GM21423 (cell line): ENCODE measurements around the gene LRRN4.

ENCODE experiments used
- ATAC-seq: cut with Tn5 transposase; IDR thresholded peaks from one replicate; pipeline ENCODE4 v1.9.1; 2021; ENCODE audit warnings: mild to moderate bottlenecking, moderate library complexity; ENCODE audit not compliant: unreplicated experiment

Gene LRRN4

DNA sequence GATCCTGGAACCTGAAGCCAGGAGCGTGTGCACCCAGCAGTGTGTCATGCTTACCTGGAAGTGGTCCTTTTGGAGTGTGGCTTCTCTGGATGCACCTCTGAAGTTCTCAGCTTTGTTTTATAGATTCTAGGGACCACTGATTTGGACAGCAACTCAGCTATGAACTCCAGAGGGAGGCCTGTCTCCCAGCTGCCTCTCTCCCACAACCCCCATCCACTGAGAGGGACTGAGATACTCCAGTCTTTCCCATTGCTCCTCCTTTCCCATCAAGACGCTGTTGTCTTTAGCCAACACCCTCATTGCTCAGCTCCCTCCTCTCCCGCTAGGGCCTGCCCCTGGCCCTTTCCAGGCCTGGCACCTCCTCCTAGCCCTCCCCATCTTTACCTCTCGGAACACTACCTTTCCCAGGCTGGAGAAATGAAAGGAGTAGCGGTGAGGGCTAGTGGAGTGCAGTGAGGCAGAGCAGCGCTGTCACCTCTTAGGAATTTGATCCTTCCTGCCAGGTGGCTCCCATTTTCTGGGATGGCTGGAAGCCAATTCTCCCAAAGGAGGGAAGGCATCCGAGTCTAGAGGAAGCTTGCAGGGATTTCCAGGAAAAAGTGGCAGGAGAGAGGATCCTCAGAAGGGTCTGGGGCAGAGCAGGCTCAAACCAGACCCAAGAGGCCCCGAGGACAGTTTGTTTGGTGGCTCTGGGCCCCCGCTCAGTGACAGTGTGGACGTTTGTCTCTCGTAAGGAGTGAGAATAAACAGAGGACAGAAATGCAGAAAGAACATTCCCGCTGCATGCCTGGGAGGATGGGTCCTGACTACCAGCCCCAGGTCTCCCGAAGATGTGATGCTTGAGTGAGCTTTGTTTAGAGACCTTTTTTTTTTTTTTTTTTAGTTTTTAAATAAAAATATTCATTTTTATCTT, at the start of gene LRRN4:
TSS of gene LRRN4 (minus strand) at position 285 of the 913 bp plus-strand sequence. CDS start 1,261 bp downstream, outside the sequence.
- ATAC-seq = no peak

DNA sequence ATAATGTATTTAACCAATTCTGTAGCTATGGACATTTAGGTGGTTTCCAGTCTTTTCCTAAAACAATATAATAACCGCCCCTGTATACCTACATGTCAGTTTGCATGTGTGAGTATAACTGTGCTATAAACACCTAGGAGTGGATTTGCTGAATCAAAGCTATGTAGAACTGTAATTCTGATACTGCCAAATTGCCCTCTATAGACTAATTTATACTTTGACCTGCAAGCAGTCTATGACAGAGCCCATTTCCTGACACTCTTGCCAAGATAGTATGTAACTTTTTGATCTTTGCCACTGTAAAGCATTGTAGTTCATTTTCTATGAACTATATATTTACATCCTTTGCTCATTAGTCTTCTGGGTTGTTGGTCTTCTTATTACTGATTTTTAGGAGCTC, 49.4 kb upstream of the LRRN4 start:
- no peak for ATAC-seq

DNA sequence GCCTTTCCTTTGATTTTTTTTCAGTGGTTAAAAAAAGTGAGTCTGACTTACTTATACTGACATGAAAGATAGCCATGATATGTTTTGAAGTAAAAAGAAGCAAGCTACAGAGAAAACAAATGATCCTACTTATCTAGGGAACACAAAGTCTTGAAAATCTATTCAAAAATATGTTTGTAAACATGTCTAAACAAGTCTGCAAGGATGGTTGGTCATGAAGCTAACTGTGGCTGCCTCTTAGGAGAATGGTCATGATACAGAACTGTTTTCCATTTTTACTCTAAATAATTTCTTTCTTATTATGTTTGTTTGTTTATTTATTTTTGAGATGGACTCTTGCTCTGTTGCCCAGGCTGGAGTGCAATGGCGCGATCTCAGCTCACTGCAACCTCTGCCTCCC, 47.5 kb upstream of the LRRN4 start:
- no peak for ATAC-seq

- no peak for ATAC-seq
These were observed 46.4 kb upstream of the LRRN4 start for GRCh38 chr20:6100246-6100645.

DNA sequence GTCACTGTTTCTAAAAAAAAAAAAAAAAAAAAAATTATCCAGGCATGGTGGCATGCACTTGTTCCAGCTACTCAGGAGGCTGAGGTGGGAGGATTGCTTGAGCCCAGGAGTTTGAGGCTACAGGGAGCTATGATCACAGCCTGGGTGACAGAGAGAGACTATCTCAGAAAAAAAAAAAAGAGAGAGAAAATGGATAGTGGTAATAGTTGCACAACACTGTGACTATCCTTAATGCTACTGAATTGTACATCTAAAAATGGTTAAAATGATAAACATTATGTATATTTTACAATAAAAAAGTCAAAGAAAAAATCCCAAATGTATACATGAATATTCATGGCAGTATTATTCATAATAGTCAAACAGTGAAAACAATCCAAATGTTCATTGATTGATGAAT, 46.0 kb upstream of the LRRN4 start:
- no peak for ATAC-seq

DNA sequence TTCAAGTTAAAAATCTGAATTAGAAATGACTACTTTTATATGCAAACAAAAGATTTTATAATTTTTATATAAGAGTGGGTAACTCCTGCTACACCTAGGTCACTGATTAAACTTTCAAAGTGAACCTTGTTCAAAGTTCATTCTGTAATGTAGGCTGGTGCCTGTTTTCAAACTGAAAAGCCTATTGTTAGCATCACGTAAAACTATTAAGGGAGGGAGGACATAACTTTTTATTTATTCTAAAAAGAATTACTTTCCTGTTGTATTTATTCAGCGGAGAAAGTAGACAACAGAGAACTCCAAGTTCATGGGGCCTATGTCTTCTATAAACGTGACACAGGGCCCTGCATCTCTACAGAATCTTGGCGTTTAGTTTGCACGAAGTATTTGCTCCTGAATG, 41.5 kb upstream of the LRRN4 start:
- ATAC-seq = no peak

GRCh38 chr20:6094565-6094964, 40.7 kb upstream of the LRRN4 start:
- no peak for ATAC-seq

- no peak for ATAC-seq
These were observed 40.2 kb upstream of the LRRN4 start for GRCh38 chr20:6094063-6094462.

GRCh38 chr20:6091661-6092060, 37.8 kb upstream of the LRRN4 start:
- ATAC-seq = no peak

DNA sequence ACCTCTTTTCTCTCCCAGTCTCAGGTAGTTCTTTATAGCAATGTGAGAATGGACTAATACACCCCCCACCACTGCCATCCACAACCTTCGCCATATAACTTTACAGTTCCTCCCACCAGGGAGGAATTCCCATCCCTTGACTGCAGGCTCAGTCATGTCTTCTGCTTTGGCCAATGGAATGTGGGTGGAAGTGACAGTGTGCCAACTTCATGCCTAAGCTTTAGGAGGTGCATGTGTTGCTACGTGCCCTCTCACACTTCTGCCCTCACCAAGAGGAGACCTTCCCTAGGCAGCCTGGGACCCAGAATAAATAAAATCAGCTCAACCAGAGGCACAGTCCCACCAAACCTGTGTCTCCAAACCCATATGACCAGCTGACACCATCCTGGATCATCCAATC, 33.0 kb upstream of the LRRN4 start:
- no peak for ATAC-seq

GRCh38 chr20:6083926-6084325, 30.1 kb upstream of the LRRN4 start:
- ATAC-seq = no peak

DNA sequence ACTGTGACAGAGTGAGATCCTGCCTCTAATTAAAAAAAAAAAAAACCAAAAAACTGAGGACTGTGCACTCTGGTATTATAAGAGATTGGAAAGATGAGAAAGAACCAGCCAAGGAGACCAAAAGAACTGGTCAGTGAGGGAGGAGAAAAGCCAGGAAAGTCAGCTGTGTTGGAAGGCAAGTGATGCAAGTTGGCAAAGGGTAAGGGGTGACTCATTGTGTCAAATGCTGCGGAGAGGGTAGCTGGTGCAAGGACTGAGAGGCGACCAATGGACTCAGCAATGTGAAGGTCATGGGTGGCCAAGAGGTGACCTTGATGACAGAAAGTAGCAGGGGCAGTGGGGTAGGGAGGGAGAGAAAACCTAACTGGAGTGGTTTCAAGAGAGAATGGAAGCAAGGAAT, 27.4 kb upstream of the LRRN4 start:
- no peak for ATAC-seq

GRCh38 chr20:6079016-6079415, 25.2 kb upstream of the LRRN4 start:
- no peak for ATAC-seq

DNA sequence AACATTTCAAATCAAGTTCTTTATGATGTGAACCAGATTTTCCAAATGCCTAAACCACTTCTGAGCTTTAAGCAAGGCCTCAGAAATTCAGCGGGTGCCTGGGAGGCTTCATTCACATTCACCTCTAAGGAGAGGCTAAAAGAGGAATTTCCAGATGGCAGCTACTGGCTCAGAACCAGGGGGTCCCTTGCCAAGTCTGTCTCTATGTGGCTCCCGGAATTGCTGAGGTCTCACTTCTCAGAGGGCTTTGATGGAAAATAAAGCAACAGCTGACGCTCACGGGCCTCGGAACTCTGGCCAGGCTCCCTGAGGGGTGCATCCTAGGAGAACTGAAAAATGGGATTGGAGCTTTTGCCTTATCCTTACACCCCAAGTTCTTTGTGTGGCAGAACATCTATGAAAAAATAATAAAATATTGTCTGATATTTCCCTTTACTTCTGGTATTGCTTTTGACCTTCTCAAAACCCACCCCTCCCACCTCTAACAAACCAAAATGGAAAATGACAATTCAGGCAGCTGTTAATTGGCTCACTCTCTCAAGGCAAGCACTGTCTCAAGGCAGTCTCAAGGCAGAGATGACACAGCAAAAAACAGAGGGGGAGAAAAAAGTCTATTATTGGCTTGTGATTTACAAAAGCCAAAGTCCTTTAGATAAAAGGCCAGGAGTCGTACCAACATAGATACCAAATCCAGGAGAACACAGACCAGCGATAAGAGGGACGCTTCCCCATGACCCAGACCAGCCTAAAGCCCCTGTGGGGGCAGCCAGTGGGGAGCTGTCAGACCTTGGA, 21.8 kb upstream of the LRRN4 start:
- ATAC-seq = no peak

DNA sequence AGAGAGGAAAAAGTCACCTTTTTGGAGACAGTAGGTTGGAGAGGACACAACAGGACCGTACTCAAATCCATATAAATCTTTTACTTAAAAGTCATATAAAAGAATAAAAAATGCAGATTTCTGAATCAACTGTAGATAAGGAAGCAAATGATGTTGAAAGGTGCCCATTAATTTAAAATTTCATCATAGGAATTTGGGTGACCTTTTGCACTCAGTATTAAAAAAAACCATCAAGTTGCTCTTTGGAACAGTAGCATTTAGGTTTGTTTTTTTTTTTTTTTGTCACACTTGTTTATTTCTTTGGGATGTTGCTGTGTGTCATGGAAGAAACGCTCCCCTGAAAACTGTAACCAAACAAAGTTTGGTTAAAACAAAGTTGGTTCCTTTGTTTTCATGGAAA, 20.9 kb upstream of the LRRN4 start:
- ATAC-seq = no peak

- no peak for ATAC-seq
These were observed 20.3 kb upstream of the LRRN4 start for GRCh38 chr20:6074145-6074561.

- ATAC-seq = no peak
These were observed 17.2 kb upstream of the LRRN4 start for GRCh38 chr20:6070829-6071695.

DNA sequence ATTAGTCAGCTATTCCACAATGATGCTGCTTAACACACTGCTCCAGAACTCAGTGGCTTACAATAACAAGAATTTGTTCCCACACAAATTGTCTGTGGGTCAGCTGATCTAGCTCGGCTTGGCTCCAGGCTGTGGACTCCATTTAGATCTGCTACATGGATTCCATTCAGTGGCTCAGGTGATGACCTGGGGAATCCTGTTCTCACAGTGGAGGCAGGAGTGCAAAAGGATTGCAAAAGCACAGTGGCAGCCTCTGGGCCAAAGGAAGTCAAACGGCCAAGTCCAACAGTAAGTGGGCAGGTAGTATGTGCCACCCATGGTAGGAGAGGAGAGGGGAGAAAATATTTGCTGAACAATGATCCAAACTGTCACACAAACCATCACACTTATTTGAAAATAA, 15.8 kb upstream of the LRRN4 start:
- ATAC-seq = no peak

GRCh38 chr20:6067763-6068318, 14.0 kb upstream of the LRRN4 start:
- no peak for ATAC-seq

GRCh38 chr20:6066582-6066981, 12.7 kb upstream of the LRRN4 start:
- ATAC-seq = no peak

DNA sequence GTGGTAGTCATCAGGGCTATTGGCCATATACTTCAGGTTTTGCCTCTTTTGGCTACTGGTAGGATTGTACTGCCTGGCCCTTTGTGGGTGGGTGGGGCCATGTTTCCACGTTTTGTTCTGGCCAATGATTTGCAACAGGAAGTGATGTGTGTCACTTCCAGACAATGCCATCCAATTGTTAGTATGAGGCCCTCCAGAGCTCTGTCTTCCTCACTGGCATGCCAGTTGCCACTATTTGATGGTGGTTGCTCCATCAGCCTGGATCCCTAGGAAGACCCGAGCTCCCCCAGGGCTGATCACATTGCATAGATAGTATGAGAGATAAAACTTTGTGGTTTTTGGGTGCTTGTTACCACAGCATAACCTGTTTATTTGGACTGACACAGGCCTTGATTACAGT, 7.7 kb upstream of the LRRN4 start:
- ATAC-seq = no peak
